ENCODE measurements around the gene USP25. TPM values are rescaled to one million over a fixed set of nuclear protein-coding genes. Genes with fewer than 3 reads are reported as not detected.

The USP25 gene
- total RNA-seq, 5 donors from 2014 or later (not counting 1 experiment from before 2014, with no cell fraction given): 59.8 to 74.2 (median 61.9) TPM

DNA sequence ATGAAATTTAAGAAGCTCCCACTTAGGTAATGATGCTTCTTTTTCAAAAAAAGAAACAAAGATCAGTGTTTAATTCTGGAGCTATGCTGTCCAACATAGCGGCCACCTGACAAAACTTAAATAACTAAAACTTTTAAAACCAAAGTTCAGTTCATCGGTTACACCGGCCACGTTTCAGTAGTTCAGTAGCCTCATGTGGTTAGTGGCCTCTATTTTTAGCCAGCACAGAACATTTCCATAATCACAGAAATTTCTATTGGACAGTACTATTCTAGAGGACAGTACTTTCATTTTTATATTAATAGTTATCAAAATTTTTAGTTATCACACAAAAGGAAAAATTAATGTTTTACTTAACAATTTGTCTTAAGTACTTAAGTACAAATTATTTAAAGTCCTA, 141.0 kb downstream of the USP25 start:
- no peak overlapping the region for H3K27ac Mint-ChIP-seq
- no peaks in the 10 kb centered on the region for H3K4me1 Mint-ChIP-seq
- DNase-seq (no peak), ATAC-seq (replicated peaks in 1 of 4) (no peak)
- no peaks in the 10 kb centered on the region for H3K4me1 ChIP-seq (ENCODE audit: control insufficient read depth in 1 of 2, extremely low read depth in 1 of 2, insufficient read depth in 2 of 2, low read length in 2 of 2)
- CTCF ChIA-PET: no interaction called here
- peaks cover 47% of the 10 kb centered on the region for H3K36me3 Mint-ChIP-seq
- POLR2A ChIA-PET: no interaction called here
- H3K27ac ChIP-seq (ENCODE audit: low read length): no peak overlapping the region
- no peaks in the 10 kb centered on the region for H3K9me3 ChIP-seq
- H3K4me3 ChIP-seq (ENCODE audit: control insufficient read depth in 1 of 2, extremely low read depth in 1 of 2, low read length in 1 of 2): no peak overlapping the region
- no peaks in the 10 kb centered on the region for H3K27me3 ChIP-seq (replicated peaks in 1 of 2; ENCODE audit: control insufficient read depth in 2 of 2, extremely low read depth in 1 of 2, insufficient read depth in 2 of 2, low read length in 1 of 2)
- H3K27me3 Mint-ChIP-seq: no peaks in the 10 kb centered on the region
- no peak overlapping the region for H3K4me3 Mint-ChIP-seq
- no peaks in the 10 kb centered on the region for H3K9me3 Mint-ChIP-seq
- H3K36me3 ChIP-seq (ENCODE audit: control insufficient read depth in 2 of 2, extremely low read depth in 1 of 2, insufficient read depth in 1 of 2, low read length in 1 of 2): peaks cover 0 to 41% of the 10 kb centered on the region in 2 donors
- 100% methylated on average over 1 of the region's 4 CpGs for WGBS (ENCODE audit: insufficient coverage)

DNA sequence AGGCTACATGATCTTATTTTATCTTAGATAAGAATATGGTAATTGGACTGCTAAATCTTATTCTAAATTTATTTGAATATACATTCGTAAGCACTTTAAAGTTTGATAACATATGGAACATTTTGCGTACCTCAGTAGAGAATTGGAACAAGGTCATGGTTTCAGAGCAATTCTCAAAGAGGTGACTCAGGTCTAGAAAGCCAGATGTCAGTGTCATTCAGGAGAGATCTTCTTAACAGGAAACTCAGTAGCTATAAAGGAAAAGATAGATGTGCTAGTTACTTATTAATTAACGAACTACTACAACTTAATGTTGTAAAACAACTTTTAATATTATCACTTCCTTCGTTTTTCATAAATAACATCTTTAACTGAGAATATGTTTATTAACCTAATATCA, 142.5 kb downstream of the USP25 start:
- Histone ChIP-seq H3K4me1 (ENCODE audit: control insufficient read depth in 1 of 2, extremely low read depth in 1 of 2, insufficient read depth in 2 of 2, low read length in 2 of 2) (no peaks in the 10 kb centered on the region), H3K4me3 (ENCODE audit: control insufficient read depth in 1 of 2, extremely low read depth in 1 of 2, low read length in 1 of 2) (no peak overlapping the region), H3K27ac (ENCODE audit: low read length) (no peak overlapping the region), H3K27me3 (replicated peaks in 1 of 2; ENCODE audit: control insufficient read depth in 2 of 2, extremely low read depth in 1 of 2, insufficient read depth in 2 of 2, low read length in 1 of 2) (no peaks in the 10 kb centered on the region), H3K9me3 (no peaks in the 10 kb centered on the region), H3K36me3 (ENCODE audit: control insufficient read depth in 2 of 2, extremely low read depth in 1 of 2, insufficient read depth in 1 of 2, low read length in 1 of 2) (peaks cover 0 to 49% of the 10 kb centered on the region in 2 donors)
- Mint-ChIP-seq H3K27me3 (no peaks in the 10 kb centered on the region), H3K4me3 (no peak overlapping the region), H3K9me3 (no peaks in the 10 kb centered on the region), H3K27ac (no peak overlapping the region), H3K36me3 (peaks cover 48% of the 10 kb centered on the region), H3K4me1 (no peaks in the 10 kb centered on the region)
- no peak for DNase-seq
- no CpG with 5 or more reads among the region's 4 CpGs for WGBS (ENCODE audit: insufficient coverage)
- ChIA-PET CTCF (interaction anchor here (0.6 kb wide), 4 partner anchors 14 to 169 kb away, joined by 3 to 4 read pairs (median 4); no protein-coding TSS in a partner anchor), POLR2A (no interaction called here)
- no peak for ATAC-seq (replicated peaks in 1 of 4)

DNA sequence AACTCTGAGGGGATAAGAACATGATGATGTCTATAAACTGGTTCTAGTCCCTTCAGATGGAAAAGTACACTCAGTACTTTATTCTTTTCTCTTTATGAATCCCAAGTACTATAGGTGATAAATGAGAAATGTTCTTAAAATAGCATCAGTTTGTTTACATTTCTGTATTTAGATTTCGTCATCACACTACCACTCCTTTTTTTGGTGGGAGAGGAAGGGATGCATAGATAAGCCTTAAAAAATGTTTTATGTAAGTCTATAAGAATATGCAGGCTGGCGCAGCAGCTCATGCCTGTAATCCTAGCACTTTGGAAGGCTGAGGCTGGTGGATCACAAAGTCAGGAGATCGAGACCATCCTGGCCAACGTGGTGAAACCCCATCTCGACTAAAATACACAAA, 144.8 kb downstream of the USP25 start:
- WGBS (ENCODE audit: insufficient coverage): no CpG with 5 or more reads among the region's 5 CpGs
- Mint-ChIP-seq H3K4me1 (no peaks in the 10 kb centered on the region), H3K36me3 (peaks cover 50% of the 10 kb centered on the region), H3K27ac (no peak overlapping the region), H3K9me3 (peaks cover 0 to under 1% (median 0%) of the 10 kb centered on the region in 3 donors), H3K27me3 (no peaks in the 10 kb centered on the region), H3K4me3 (no peak overlapping the region)
- Histone ChIP-seq H3K36me3 (ENCODE audit: control insufficient read depth in 2 of 2, extremely low read depth in 1 of 2, insufficient read depth in 1 of 2, low read length in 1 of 2) (peaks cover 0 to 56% of the 10 kb centered on the region in 2 donors), H3K4me1 (ENCODE audit: control insufficient read depth in 1 of 2, extremely low read depth in 1 of 2, insufficient read depth in 2 of 2, low read length in 2 of 2) (no peaks in the 10 kb centered on the region), H3K9me3 (no peaks in the 10 kb centered on the region), H3K27ac (ENCODE audit: low read length) (no peak overlapping the region), H3K27me3 (replicated peaks in 1 of 2; ENCODE audit: control insufficient read depth in 2 of 2, extremely low read depth in 1 of 2, insufficient read depth in 2 of 2, low read length in 1 of 2) (no peaks in the 10 kb centered on the region), H3K4me3 (ENCODE audit: control insufficient read depth in 1 of 2, extremely low read depth in 1 of 2, low read length in 1 of 2) (no peak overlapping the region)
- CTCF ChIA-PET: no interaction called here
- ATAC-seq (replicated peaks in 1 of 4) (no peak), DNase-seq (no peak)
- POLR2A ChIA-PET: no interaction called here

DNA sequence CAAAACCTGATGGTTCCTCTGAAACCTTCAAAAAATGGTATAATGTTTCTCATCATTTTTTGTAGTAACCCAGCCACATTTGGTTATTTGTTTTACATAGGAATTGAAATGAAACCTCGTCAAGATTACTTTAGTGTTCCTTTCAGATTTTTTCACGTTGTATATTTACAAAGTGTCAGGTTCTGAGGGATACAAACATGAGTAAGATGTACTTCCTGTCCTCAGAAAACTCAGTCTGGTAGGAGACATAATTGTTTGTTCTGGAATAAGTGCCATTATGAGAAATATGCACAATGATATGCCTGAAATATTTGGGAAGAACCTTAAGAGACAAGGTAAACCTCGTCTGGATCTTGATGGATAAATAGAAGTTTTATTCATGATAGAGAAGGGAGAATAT, 145.5 kb downstream of the USP25 start:
- Histone ChIP-seq H3K27ac (ENCODE audit: low read length) (no peak overlapping the region), H3K4me1 (ENCODE audit: control insufficient read depth in 1 of 2, extremely low read depth in 1 of 2, insufficient read depth in 2 of 2, low read length in 2 of 2) (no peaks in the 10 kb centered on the region), H3K9me3 (no peaks in the 10 kb centered on the region), H3K4me3 (ENCODE audit: control insufficient read depth in 1 of 2, extremely low read depth in 1 of 2, low read length in 1 of 2) (no peak overlapping the region), H3K27me3 (replicated peaks in 1 of 2; ENCODE audit: control insufficient read depth in 2 of 2, extremely low read depth in 1 of 2, insufficient read depth in 2 of 2, low read length in 1 of 2) (no peaks in the 10 kb centered on the region), H3K36me3 (ENCODE audit: control insufficient read depth in 2 of 2, extremely low read depth in 1 of 2, insufficient read depth in 1 of 2, low read length in 1 of 2) (peaks cover 0 to 58% of the 10 kb centered on the region in 2 donors)
- 100% methylated on average over 2 of the region's 3 CpGs for WGBS (ENCODE audit: insufficient coverage)
- ChIA-PET POLR2A (no interaction called here), CTCF (no interaction called here)
- peaks cover 52% of the 10 kb centered on the region for H3K36me3 Mint-ChIP-seq
- H3K9me3 Mint-ChIP-seq: peaks cover 0 to 4% (median under 1%) of the 10 kb centered on the region in 3 donors
- no peaks in the 10 kb centered on the region for H3K27me3 Mint-ChIP-seq
- no peak overlapping the region for H3K4me3 Mint-ChIP-seq
- ATAC-seq (replicated peaks in 1 of 4) (no peak), DNase-seq (no peak)
- no peak overlapping the region for H3K27ac Mint-ChIP-seq
- H3K4me1 Mint-ChIP-seq: no peaks in the 10 kb centered on the region

DNA sequence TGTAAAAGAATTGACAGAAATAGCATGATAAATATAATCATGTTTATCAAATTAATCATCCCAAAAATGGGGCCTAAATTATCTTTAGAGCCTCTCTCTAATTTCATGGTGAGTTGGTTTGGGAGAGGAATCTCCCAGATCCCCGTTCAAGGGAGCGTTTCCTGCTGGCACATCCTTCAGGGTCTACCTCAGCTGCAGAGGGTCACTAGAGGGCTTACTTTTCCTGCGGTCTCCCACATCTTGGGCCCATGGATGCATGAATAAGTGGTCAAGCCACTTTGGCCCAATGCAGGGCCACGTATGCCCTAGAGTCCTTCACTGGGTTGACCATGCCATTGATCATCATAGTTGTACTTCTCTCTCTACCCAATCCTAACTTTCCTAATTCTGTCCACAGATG, 164.1 kb downstream of the USP25 start:
- Mint-ChIP-seq H3K27me3 (no peaks in the 10 kb centered on the region), H3K4me3 (no peak overlapping the region), H3K9me3 (peaks cover 0 to 4% (median 0%) of the 10 kb centered on the region in 3 donors), H3K36me3 (no peaks in the 10 kb centered on the region), H3K4me1 (peaks cover 0 to 4% (median 0%) of the 10 kb centered on the region in 3 donors), H3K27ac (no peak overlapping the region)
- ATAC-seq (replicated peaks in 1 of 4) (no peak), DNase-seq (no peak)
- peaks cover 3% of the 10 kb centered on the region for H3K9me3 ChIP-seq
- no peak overlapping the region for H3K27ac ChIP-seq (ENCODE audit: low read length)
- 94% methylated on average over 2 of the region's 4 CpGs for whole genome bisulfite sequencing (ENCODE audit: insufficient coverage)
- no peak overlapping the region for H3K4me3 ChIP-seq (ENCODE audit: control insufficient read depth in 1 of 2, extremely low read depth in 1 of 2, low read length in 1 of 2)
- ChIA-PET CTCF (no interaction called here), POLR2A (no interaction called here)
- no peaks in the 10 kb centered on the region for H3K27me3 ChIP-seq (replicated peaks in 1 of 2; ENCODE audit: control insufficient read depth in 2 of 2, extremely low read depth in 1 of 2, insufficient read depth in 2 of 2, low read length in 1 of 2)
- no peaks in the 10 kb centered on the region for H3K36me3 ChIP-seq (ENCODE audit: control insufficient read depth in 2 of 2, extremely low read depth in 1 of 2, insufficient read depth in 1 of 2, low read length in 1 of 2)
- no peaks in the 10 kb centered on the region for H3K4me1 ChIP-seq (ENCODE audit: control insufficient read depth in 1 of 2, extremely low read depth in 1 of 2, insufficient read depth in 2 of 2, low read length in 2 of 2)

DNA sequence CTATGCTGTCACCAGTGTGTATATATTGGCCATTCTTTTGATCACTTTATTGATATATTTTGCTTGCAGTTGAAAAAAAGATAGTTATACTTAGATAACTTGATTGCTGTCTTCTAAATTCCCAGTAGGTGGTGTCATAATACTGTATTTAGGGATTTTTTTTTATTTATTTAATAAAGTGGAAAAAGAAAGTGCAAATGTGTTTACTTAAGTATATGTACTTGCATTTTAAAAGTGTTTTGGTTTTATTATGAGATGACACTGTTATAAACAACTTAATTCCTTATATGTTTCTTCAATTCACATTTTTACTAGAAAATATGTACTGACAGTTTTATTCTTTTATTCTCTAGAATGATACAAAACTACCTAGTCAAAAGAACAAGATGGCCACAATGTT, 164.8 kb downstream of the USP25 start:
- no peaks in the 10 kb centered on the region for H3K27me3 Mint-ChIP-seq
- Histone ChIP-seq H3K27me3 (replicated peaks in 1 of 2; ENCODE audit: control insufficient read depth in 2 of 2, extremely low read depth in 1 of 2, insufficient read depth in 2 of 2, low read length in 1 of 2) (no peaks in the 10 kb centered on the region), H3K27ac (ENCODE audit: low read length) (no peak overlapping the region), H3K4me3 (ENCODE audit: control insufficient read depth in 1 of 2, extremely low read depth in 1 of 2, low read length in 1 of 2) (no peak overlapping the region), H3K36me3 (ENCODE audit: control insufficient read depth in 2 of 2, extremely low read depth in 1 of 2, insufficient read depth in 1 of 2, low read length in 1 of 2) (no peaks in the 10 kb centered on the region), H3K9me3 (peaks cover 3% of the 10 kb centered on the region), H3K4me1 (ENCODE audit: control insufficient read depth in 1 of 2, extremely low read depth in 1 of 2, insufficient read depth in 2 of 2, low read length in 2 of 2) (no peaks in the 10 kb centered on the region)
- CTCF ChIA-PET: no interaction called here
- no peaks in the 10 kb centered on the region for H3K36me3 Mint-ChIP-seq
- POLR2A ChIA-PET: interaction anchor here in 1 of 2 donors (0.6 kb wide), 1 partner anchor 308 kb away, joined by 4 read pairs; no protein-coding TSS in a partner anchor
- no peak overlapping the region for H3K4me3 Mint-ChIP-seq
- H3K9me3 Mint-ChIP-seq: peaks cover 0 to 10% (median 4%) of the 10 kb centered on the region in 3 donors
- H3K4me1 Mint-ChIP-seq: peaks cover 0 to 4% (median 0%) of the 10 kb centered on the region in 3 donors
- DNase-seq (no peak), ATAC-seq (replicated peaks in 1 of 4) (no peak)
- H3K27ac Mint-ChIP-seq: no peak overlapping the region

Data from T-cell (primary cell).